C4-2B (cell line): ENCODE measurements around the gene TNFRSF19.

Experiments used
- CTCF ChIP-seq: fragments of 450-650 bp; conservative IDR thresholded peaks from 2 replicates; pipeline ENCODE4 v1.5.1; 2017; ENCODE audit warnings: mild to moderate bottlenecking
- ZFX ChIP-seq: fragments of 450-650 bp; IDR thresholded peaks from 2 replicates; pipeline ENCODE4 v1.6.1; 2017

GRCh38 chr13:23714672-23715071, 144.5 kb downstream of the TNFRSF19 start:
- no peak for TF ChIP-seq CTCF
- TF ChIP-seq ZFX, result no peak
